ENCODE measurements around the gene DNAL1. TPM values are rescaled to one million over a fixed set of nuclear protein-coding genes. Genes with fewer than 3 reads are reported as not detected.

Gene DNAL1
- total and polyA plus RNA-seq, 2 of the 13 experiments (the other 11 are each of a cell fraction or from before 2014, with no cell fraction given) = 1.4 to 13.3 TPM

GRCh38 chr14:73630009-73630780 lies 14.6 kb upstream of the DNAL1 start:
- Histone ChIP-seq H2AFZ (ENCODE audit: low read length) (no peak overlapping the region), H3K9ac (ENCODE audit: insufficient read depth, low read depth, low read length) (no peak overlapping the region), H3K79me2 (ENCODE audit: insufficient read depth, low read length) (no peaks in the 10 kb centered on the region), H3K9me3 (ENCODE audit: low read length) (no peaks in the 10 kb centered on the region), H3K27me3 (ENCODE audit: control insufficient read depth in 1 of 2, insufficient read depth in 2 of 2, low read length in 2 of 2) (no peaks in the 10 kb centered on the region), H3K27ac (ENCODE audit: extremely low read length, insufficient read depth, low read length) (no peak overlapping the region), H3K36me3 (replicated peaks in 1 of 2; ENCODE audit: control insufficient read depth in 1 of 2, insufficient read depth in 2 of 2, low read length in 2 of 2) (no peaks in the 10 kb centered on the region), H3K4me3 (replicated peaks in 1 of 3; ENCODE audit: insufficient read depth in 1 of 3, low read depth in 2 of 3, low read length in 3 of 3) (no peak overlapping the region), H3K4me1 (ENCODE audit: insufficient read depth, low read length) (peaks cover 5% of the 10 kb centered on the region), H4K20me1 (ENCODE audit: insufficient read depth, low read length) (no peaks in the 10 kb centered on the region), H3K4me2 (ENCODE audit: low read depth, low read length) (peak overlapping the region; percentile 36; the same call in 1 of the 2 replicates)
- in situ Hi-C loops (cut with HindIII; ENCODE audit: extremely low pct_ligation_motif_present, low pct_unique_long_range_greater_than_20kb) = loop anchor here (5.0 to 10.0 kb wide), 2 partner anchors 55 to 123 kb away; no protein-coding TSS in a partner anchor
- TF ChIP-seq PLRG1 (conservative IDR thresholded peaks at IDR 0.05) = no peak
- no peak for TF ChIP-seq TOPORS (CRISPR knock-in tag; IDR thresholded peaks at IDR 0.05)
- TF ChIP-seq CTCF (CRISPR knock-in tag; IDR thresholded peaks at IDR 0.05) = no peak
- no peak for TF ChIP-seq TARDBP (CRISPR knock-in tag; IDR thresholded peaks at IDR 0.05)
- no peak for TF ChIP-seq ZNF282 (IDR thresholded peaks at IDR 0.05; ENCODE audit: partially characterized antibody)
- no peak for TF ChIP-seq SRF (IDR thresholded peaks at IDR 0.05; ENCODE audit: low read depth, low read length)
- no peak for TF ChIP-seq RCOR2 (CRISPR knock-in tag; IDR thresholded peaks at IDR 0.05)
- TF ChIP-seq HHEX (CRISPR knock-in tag; IDR thresholded peaks at IDR 0.05) = no peak
- TF ChIP-seq SMAD9 (CRISPR knock-in tag; IDR thresholded peaks at IDR 0.05) = no peak
- no peak for TF ChIP-seq ZNF329 (CRISPR knock-in tag; IDR thresholded peaks at IDR 0.05; ENCODE audit: low read depth)
- TF ChIP-seq GLMP (CRISPR knock-in tag; IDR thresholded peaks at IDR 0.05; ENCODE audit: borderline replicate concordance) = no peak
- no peak for TF ChIP-seq HIVEP1 (CRISPR knock-in tag; IDR thresholded peaks at IDR 0.05)
- ATAC-seq (no peak), DNase-seq (ENCODE audit: low spot score) (no peak), FAIRE-seq (no peak)
- WGBS (ENCODE audit: low lambda C conversion rate) = 43% methylated on average over 10 of the region's 10 CpGs
- ChIA-PET POLR2A (interaction anchor here (0.6 to 1.0 kb wide), 2 partner anchors 11 to 59 kb away, joined by 3 read pairs; no protein-coding TSS in a partner anchor), CTCF (ENCODE audit: low intra/inter-chr PET ratio, low total read pairs) (no interaction called here)
- intact Hi-C loops (cut with micrococcal nuclease; ENCODE audit: unreplicated experiment) = loop anchor here (10.0 kb wide), 1 partner anchor 55 kb away; no protein-coding TSS in a partner anchor
- no TSS peak for BruUV-seq (replicated peaks)

Data from HepG2 (cell line).